Sigmoid colon (tissue), 3 donors: Measurements from ENCODE around the gene POLR3H.

Experiments
- CTCF ChIP-seq, 4 experiments: fragments of 450-650 bp in 3 of 4; fragments of 200-600 bp in 1 of 4; IDR thresholded peaks; one replicate each; pipeline ENCODE4 v1.5.1; 2016 to 2019; ENCODE audit warnings: antibody characterized with exemption in 4 of 4, mild to moderate bottlenecking in 3 of 4, moderate library complexity in 2 of 4
- POLR2A ChIP-seq, 2 donors: fragments of 450-650 bp; IDR thresholded peaks; one replicate each; pipeline ENCODE4 v1.6.1; 2016; ENCODE audit warnings: antibody characterized with exemption in 2 of 2, mild to moderate bottlenecking in 2 of 2, moderate library complexity in 2 of 2

GRCh38 chr22:41478891-41479521, 65.3 kb downstream of the POLR3H start:
- no peak for TF ChIP-seq CTCF (IDR thresholded peaks at IDR 0.05)
- TF ChIP-seq POLR2A (IDR thresholded peaks at IDR 0.05), result no peak
